GM10248 (cell line): ENCODE measurements around the gene RYR3.

Experiments
- CTCF ChIA-PET: fragments of 300-600 bp; sonication (Branson Sonifier 250); formaldehyde crosslinking; extraction: SDS; loops from one replicate; lab custom pipeline; 2021; ENCODE audit warnings: antibody characterized with exemption; lab: Yijun Ruan, JAX
- POLR2A ChIA-PET: fragments of 350-650 bp; sonication (Branson Sonifier 250); formaldehyde crosslinking; extraction: SDS; loops from one replicate; lab custom pipeline; 2020; ENCODE audit warnings: antibody characterized with exemption; lab: Yijun Ruan, JAX
- DNase-seq: peaks from one replicate; pipeline ENCODE4 v3.0.0; 2012; ENCODE audit errors: extremely low spot score
- TF ChIP-seq, protein P1 (sequence below): IDR thresholded peaks from 2 replicates; pipeline ENCODE4 v1.5.1; 2012; ENCODE audit warnings: mild to moderate bottlenecking, low read depth; ENCODE audit errors: extremely low read depth, missing control alignments, control extremely low read depth

Gene RYR3

GRCh38 chr15:33831646-33832045 is 520.9 kb downstream of the RYR3 start:
- TF ChIP-seq, protein P1, sequence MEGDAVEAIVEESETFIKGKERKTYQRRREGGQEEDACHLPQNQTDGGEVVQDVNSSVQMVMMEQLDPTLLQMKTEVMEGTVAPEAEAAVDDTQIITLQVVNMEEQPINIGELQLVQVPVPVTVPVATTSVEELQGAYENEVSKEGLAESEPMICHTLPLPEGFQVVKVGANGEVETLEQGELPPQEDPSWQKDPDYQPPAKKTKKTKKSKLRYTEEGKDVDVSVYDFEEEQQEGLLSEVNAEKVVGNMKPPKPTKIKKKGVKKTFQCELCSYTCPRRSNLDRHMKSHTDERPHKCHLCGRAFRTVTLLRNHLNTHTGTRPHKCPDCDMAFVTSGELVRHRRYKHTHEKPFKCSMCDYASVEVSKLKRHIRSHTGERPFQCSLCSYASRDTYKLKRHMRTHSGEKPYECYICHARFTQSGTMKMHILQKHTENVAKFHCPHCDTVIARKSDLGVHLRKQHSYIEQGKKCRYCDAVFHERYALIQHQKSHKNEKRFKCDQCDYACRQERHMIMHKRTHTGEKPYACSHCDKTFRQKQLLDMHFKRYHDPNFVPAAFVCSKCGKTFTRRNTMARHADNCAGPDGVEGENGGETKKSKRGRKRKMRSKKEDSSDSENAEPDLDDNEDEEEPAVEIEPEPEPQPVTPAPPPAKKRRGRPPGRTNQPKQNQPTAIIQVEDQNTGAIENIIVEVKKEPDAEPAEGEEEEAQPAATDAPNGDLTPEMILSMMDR = no peak
- DNase-seq = no peak
- ChIA-PET CTCF (no interaction called here), POLR2A (no interaction called here)

DNA sequence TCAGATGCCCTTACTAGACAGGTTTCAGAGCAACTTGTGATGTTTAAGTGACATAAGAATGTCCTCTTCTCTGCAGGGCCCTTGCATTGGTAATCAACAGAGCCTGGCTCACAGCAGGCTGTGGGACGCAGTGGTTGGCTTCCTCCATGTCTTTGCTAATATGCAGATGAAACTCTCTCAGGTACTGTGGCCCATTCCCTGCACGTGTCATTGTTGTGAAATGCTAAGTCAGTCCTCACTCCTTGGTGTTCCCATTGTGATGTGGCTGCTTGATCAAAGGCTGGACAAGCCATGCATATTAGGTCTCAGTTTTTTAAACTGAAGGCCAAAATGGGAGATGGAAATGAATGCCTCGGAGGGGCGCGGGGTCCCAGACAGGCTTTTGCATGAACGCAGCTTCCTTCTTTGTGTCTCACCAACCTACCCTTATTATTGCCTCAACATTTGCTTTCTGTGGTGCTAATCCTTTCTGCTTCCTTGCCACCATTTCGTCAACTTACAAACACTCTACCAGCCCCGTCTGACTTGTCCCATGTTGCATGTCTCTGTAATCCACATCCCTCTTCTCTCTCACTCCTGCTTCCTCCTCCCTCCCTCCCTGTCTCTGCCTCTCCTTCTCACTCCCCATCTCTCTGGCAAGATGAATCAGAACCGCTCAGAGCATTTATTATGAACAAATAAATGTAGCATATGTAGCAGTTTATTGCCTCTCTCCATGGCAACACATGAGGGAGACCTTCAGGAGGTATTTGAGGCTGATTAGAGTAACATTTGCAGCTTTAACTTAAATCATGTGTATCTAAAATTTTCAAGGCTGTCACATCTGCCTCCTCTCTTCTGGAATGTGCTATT is 524.4 kb downstream of the RYR3 start:
- no peak for DNase-seq
- POLR2A ChIA-PET = no interaction called here
- TF ChIP-seq, protein P1 = no peak
- CTCF ChIA-PET = no interaction called here

DNA sequence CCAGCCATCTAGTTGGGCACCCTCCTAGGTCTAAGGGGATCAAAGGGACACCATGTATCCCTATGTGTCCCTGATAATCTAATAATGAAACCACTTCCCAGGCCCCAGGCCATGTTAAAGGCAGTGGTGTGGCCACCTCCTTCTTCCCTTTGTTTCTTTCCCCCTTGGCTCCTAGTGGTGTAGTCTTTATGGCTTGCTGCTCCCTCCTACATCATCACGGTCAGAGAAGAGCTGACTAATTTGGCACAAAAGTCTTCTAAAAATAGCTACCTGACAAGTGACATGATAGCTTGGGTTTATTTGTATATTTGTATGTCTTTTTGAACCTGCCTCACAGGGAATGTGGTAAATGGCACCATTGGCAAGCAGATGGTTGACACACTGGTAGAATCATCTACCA is 526.5 kb downstream of the RYR3 start:
- CTCF ChIA-PET = interaction anchor here (0.7 to 1.4 kb wide), 2 partner anchors 8 to 13 kb away, joined by 3 to 6 read pairs; no protein-coding TSS in a partner anchor
- POLR2A ChIA-PET = no interaction called here
- DNase-seq = no peak
- TF ChIP-seq, protein P1 = no peak

GRCh38 chr15:33839540-33839939 is 528.8 kb downstream of the RYR3 start:
- TF ChIP-seq, protein P1 = no peak
- POLR2A ChIA-PET = no interaction called here
- no peak for DNase-seq
- CTCF ChIA-PET = no interaction called here

DNA sequence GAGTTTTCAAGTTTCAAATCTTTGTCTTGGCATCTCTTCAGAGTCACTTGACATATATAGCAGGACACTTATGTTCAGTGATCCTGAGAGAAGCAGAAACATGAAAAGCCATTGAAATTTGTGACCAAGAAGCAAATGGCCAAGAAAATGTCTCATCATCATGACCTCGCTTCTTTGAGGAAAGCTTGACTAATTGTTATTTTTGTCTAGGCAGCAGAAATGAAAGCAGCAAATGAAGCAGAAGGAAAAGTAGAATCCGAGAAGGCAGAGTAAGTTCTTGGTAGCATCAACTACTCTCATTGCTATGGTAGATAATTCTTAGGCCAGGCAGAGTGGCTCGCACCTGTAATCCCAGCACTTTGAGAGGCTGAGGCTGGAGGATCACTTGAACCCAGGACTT is 529.8 kb downstream of the RYR3 start:
- DNase-seq = no peak
- ChIA-PET CTCF (no interaction called here), POLR2A (no interaction called here)
- TF ChIP-seq, protein P1 = no peak

DNA sequence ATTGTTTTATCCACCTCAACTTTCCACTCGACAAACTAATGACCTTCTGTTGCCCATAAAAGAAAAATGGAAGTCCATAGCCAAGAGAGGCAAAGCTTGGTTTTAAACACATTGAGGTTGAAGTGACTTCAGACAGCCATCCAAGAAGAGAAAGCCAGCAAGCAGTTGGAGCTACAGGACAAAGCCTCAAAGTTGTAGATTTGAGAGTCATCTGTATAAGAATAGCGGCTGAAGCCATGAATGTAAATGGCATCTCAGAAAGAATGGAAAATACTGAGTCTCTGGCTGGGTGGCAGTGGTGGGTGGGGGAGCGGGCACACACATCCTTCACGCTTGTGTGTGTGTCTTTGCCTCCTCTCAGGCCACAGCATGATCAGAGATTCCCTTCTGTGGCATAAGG is 533.4 kb downstream of the RYR3 start:
- ChIA-PET POLR2A (no interaction called here), CTCF (no interaction called here)
- no peak for DNase-seq
- TF ChIP-seq, protein P1 = no peak
